B cell (primary cell): ENCODE results near the gene CCDC88C.

Experiments
- EZH2 ChIP-seq: IDR thresholded peaks from 2 replicates; pipeline ENCODE4 v1.6.1; 2012; ENCODE audit warnings: borderline replicate concordance, low read depth, mild to moderate bottlenecking, moderate library complexity, low read length; ENCODE audit not compliant: insufficient read depth, poor library complexity, severe bottlenecking
- TF ChIP-seq, protein P1 (sequence below): fragments of 200-600 bp; IDR thresholded peaks from one replicate; pipeline ENCODE4 v1.8.0; 2022; ENCODE audit warnings: antibody characterized with exemption, mild to moderate bottlenecking

DNA sequence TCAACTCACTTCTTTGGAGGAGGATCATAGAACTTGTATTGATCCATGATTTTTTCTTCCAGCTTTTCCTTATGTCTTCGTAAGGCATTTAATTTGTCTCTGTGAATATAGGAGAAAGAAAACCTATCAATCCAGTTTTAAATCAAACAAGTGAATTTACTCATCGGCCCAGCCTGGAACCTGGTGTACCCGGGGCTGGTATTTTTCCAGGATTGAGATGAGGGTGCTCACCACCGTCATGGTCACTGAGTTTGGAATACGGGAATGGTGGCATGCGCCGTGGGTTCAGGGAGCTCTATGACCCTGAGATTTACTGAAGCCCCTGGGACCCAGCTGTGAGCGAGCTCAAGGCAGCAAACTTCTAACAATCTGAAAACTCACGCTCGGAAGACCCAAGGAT, 126.6 kb downstream of the CCDC88C start:
- TF ChIP-seq, protein P1, sequence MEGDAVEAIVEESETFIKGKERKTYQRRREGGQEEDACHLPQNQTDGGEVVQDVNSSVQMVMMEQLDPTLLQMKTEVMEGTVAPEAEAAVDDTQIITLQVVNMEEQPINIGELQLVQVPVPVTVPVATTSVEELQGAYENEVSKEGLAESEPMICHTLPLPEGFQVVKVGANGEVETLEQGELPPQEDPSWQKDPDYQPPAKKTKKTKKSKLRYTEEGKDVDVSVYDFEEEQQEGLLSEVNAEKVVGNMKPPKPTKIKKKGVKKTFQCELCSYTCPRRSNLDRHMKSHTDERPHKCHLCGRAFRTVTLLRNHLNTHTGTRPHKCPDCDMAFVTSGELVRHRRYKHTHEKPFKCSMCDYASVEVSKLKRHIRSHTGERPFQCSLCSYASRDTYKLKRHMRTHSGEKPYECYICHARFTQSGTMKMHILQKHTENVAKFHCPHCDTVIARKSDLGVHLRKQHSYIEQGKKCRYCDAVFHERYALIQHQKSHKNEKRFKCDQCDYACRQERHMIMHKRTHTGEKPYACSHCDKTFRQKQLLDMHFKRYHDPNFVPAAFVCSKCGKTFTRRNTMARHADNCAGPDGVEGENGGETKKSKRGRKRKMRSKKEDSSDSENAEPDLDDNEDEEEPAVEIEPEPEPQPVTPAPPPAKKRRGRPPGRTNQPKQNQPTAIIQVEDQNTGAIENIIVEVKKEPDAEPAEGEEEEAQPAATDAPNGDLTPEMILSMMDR = no peak
- no peak for TF ChIP-seq EZH2
